B cell (primary cell): ENCODE measurements around the gene PLPP4. TPM values are rescaled to one million over a fixed set of nuclear protein-coding genes. Genes with fewer than 3 reads are reported as not detected.

Experiments used
- ATAC-seq: fragments of 200-7000 bp; cut with Tn5 transposase; one replicate; pipeline ENCODE4 v1.10.0; 2021; ENCODE audit warnings: low read depth, mild to moderate bottlenecking, moderate number of reproducible peaks, moderate library complexity
- CTCF ChIA-PET: fragments of 350-600 bp; sonication (Branson Sonifier 250); formaldehyde crosslinking; loops from one replicate; lab custom pipeline; 2021; ENCODE audit warnings: antibody characterized with exemption, inconsistent platforms; lab: Charles Lee
- POLR2A ChIA-PET: fragments of 350-600 bp; sonication (Branson Sonifier 250); formaldehyde crosslinking; loops from one replicate; lab custom pipeline; 2021; ENCODE audit warnings: antibody characterized with exemption; lab: Charles Lee
- DNase-seq: peaks from one replicate; pipeline ENCODE4 v3.0.0; 2013
- H2AFZ ChIP-seq: 2 replicates; pipeline ENCODE4 v1.6.1; 2012; ENCODE audit warnings: mild to moderate bottlenecking, low read depth, low read length; ENCODE audit not compliant: insufficient read depth, poor library complexity, severe bottlenecking
- H3K27ac ChIP-seq, 2 donors: 1 replicate in 1 of 2; 2 replicates in 1 of 2; pipeline ENCODE4 v1.5.1; 2012 to 2013; ENCODE audit warnings: low read length in 2 of 2, mild to moderate bottlenecking in 2 of 2, moderate library complexity in 1 of 2
- H3K27me3 ChIP-seq, 4 experiments: fragments of 200-600 bp in 1 of 4; sonication (generic) in 1 of 4; replicated peaks in 1 of 4; 1 replicate in 2 of 4; 2 replicates in 2 of 4; pipeline versions ENCODE4 v1.6.1 to v1.7.0; 2013 to 2016; ENCODE audit warnings: low read length in 3 of 4, mild to moderate bottlenecking in 2 of 4, mixed read lengths in 1 of 4, moderate library complexity in 1 of 4; ENCODE audit not compliant: insufficient read depth in 4 of 4, control insufficient read depth in 3 of 4; ENCODE audit errors: control extremely low read depth in 1 of 4
- H3K36me3 ChIP-seq, 2 experiments: replicated peaks in 1 of 2; 1 replicate in 1 of 2; 2 replicates in 1 of 2; pipeline versions ENCODE4 v1.6.1 to v1.7.1; 2013; ENCODE audit warnings: low read length in 1 of 2; ENCODE audit not compliant: insufficient read depth in 2 of 2, control insufficient read depth in 1 of 2; ENCODE audit errors: control extremely low read depth in 1 of 2, extremely low read depth in 1 of 2
- H3K4me1 ChIP-seq, 2 donors: fragments of 200-600 bp in 1 of 2; sonication (generic) in 1 of 2; 1 replicate in 1 of 2; 2 replicates in 1 of 2; pipeline versions ENCODE4 v1.5.1 to v1.6.1; 2013 to 2017; ENCODE audit warnings: low read length in 2 of 2; ENCODE audit not compliant: control insufficient read depth in 2 of 2, insufficient read depth in 2 of 2
- H3K4me2 ChIP-seq: replicated peaks from 2 replicates; pipeline ENCODE3; 2012; ENCODE audit warnings: mild to moderate bottlenecking, low read depth, low read length; ENCODE audit not compliant: poor library complexity, severe bottlenecking
- H3K4me3 ChIP-seq, 5 experiments: fragments of 200-600 bp in 1 of 5; sonication (generic) in 1 of 5; 1 replicate in 3 of 5; 2 replicates in 2 of 5; pipeline versions ENCODE4 v1.5.1 to v1.7.0; 2011 to 2016; ENCODE audit warnings: low read length in 4 of 5, mild to moderate bottlenecking in 4 of 5, low read depth in 2 of 5, control low read depth in 1 of 5, moderate library complexity in 1 of 5; ENCODE audit not compliant: insufficient read depth in 1 of 5; ENCODE audit errors: control extremely low read depth in 1 of 5, extremely low read depth in 1 of 5
- H3K79me2 ChIP-seq: fragments of 200-600 bp; sonication (generic); one replicate; pipeline ENCODE4 v1.6.0; 2016; ENCODE audit warnings: low read length; ENCODE audit not compliant: control insufficient read depth, insufficient read depth
- H3K9ac ChIP-seq: fragments of 200-600 bp; sonication (generic); 2 replicates; pipeline ENCODE4 v1.6.1; 2017; ENCODE audit warnings: mild to moderate bottlenecking, low read length, moderate library complexity
- H3K9me3 ChIP-seq, 3 donors: one replicate each; pipeline versions ENCODE4 v1.6.1 to v1.7.1; 2013; ENCODE audit warnings: low read length in 2 of 3; ENCODE audit not compliant: control insufficient read depth in 2 of 3, insufficient read depth in 1 of 3; ENCODE audit errors: control extremely low read depth in 1 of 3
- H4K20me1 ChIP-seq: 2 replicates; pipeline ENCODE4 v1.6.0; 2012; ENCODE audit warnings: mild to moderate bottlenecking, low read length; ENCODE audit not compliant: insufficient read depth, control insufficient read depth, poor library complexity, severe bottlenecking
- H3K27ac Mint-ChIP-seq: one replicate; pipeline ENCODE4 v1.8.0; 2021; ENCODE audit warnings: mixed read lengths
- H3K27me3 Mint-ChIP-seq: one replicate; pipeline ENCODE4 v1.8.0; 2021; ENCODE audit warnings: mixed read lengths
- H3K4me1 Mint-ChIP-seq: one replicate; pipeline ENCODE4 v1.8.0; 2021; ENCODE audit warnings: mixed read lengths
- H3K4me3 Mint-ChIP-seq: one replicate; pipeline ENCODE4 v1.8.0; 2021; ENCODE audit warnings: mixed read lengths
- H3K9me3 Mint-ChIP-seq: one replicate; pipeline ENCODE4 v1.8.0; 2022; ENCODE audit warnings: mixed read lengths; ENCODE audit not compliant: insufficient read depth
- EZH2 ChIP-seq: IDR thresholded peaks from 2 replicates; pipeline ENCODE4 v1.6.1; 2012; ENCODE audit warnings: borderline replicate concordance, low read depth, mild to moderate bottlenecking, moderate library complexity, low read length; ENCODE audit not compliant: insufficient read depth, poor library complexity, severe bottlenecking
- WGBS: methylation state at CpG from one replicate; pipeline ENCODE4 v1.1.5; 2013; ENCODE audit warnings: missing lambda C conversion rate; ENCODE audit not compliant: insufficient coverage; 5-methylcytosine and 5-hydroxymethylcytosine counted together
- intact Hi-C: fragments of 100-400 bp; cut with micrococcal nuclease; formaldehyde crosslinking; loops from one replicate; pipeline ENCODE4 v1.10.0; 2022
- polyA plus RNA-seq: library from polyadenylated mRNA; depleted of rRNA; stranded (reverse); fragments of >200 nt; gene quantifications from 2 replicates; pipeline ENCODE4 v1.2.3, GENCODE V29; 2012
- total RNA-seq, 2 donors: library from RNA; stranded (reverse); fragments of 120-200 nt in 1 of 2; gene quantifications; 1 replicate in 1 of 2; 2 replicates in 1 of 2; pipeline versions ENCODE4 v1.2.3 to v1.2.4, GENCODE V29; 2013 to 2022
- TF ChIP-seq, protein P1 (sequence below): fragments of 200-600 bp; IDR thresholded peaks from one replicate; pipeline ENCODE4 v1.8.0; 2022; ENCODE audit warnings: antibody characterized with exemption, mild to moderate bottlenecking

The PLPP4 gene
- total and polyA plus RNA-seq, 2 donors (not counting 1 experiment from before 2014, with no cell fraction given), result not detected

GRCh38 chr10:120437541-120437940 lies 19.5 kb upstream of the PLPP4 start:
- H3K27ac ChIP-seq, result no peak overlapping the region
- no peak overlapping the region for H3K4me2 ChIP-seq
- no peak overlapping the region for H3K9ac ChIP-seq
- H3K36me3 ChIP-seq, result no peaks in the 10 kb centered on the region
- H3K4me3 Mint-ChIP-seq, result no peak overlapping the region
- intact Hi-C loops, result no loop called here
- DNase-seq, result no peak
- no peak overlapping the region for H3K27ac Mint-ChIP-seq
- no peak overlapping the region for H3K4me3 ChIP-seq
- H4K20me1 ChIP-seq, result no peaks in the 10 kb centered on the region
- WGBS, result no CpG with 5 or more reads among the region's 2 CpGs
- ChIA-PET CTCF (no interaction called here), POLR2A (no interaction called here)
- peaks cover 6% of the 10 kb centered on the region for H3K27me3 Mint-ChIP-seq
- no peaks in the 10 kb centered on the region for H3K9me3 ChIP-seq
- no peaks in the 10 kb centered on the region for H3K4me1 ChIP-seq
- TF ChIP-seq EZH2, result no peak
- TF ChIP-seq, protein P1, sequence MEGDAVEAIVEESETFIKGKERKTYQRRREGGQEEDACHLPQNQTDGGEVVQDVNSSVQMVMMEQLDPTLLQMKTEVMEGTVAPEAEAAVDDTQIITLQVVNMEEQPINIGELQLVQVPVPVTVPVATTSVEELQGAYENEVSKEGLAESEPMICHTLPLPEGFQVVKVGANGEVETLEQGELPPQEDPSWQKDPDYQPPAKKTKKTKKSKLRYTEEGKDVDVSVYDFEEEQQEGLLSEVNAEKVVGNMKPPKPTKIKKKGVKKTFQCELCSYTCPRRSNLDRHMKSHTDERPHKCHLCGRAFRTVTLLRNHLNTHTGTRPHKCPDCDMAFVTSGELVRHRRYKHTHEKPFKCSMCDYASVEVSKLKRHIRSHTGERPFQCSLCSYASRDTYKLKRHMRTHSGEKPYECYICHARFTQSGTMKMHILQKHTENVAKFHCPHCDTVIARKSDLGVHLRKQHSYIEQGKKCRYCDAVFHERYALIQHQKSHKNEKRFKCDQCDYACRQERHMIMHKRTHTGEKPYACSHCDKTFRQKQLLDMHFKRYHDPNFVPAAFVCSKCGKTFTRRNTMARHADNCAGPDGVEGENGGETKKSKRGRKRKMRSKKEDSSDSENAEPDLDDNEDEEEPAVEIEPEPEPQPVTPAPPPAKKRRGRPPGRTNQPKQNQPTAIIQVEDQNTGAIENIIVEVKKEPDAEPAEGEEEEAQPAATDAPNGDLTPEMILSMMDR, result no peak
- no peaks in the 10 kb centered on the region for H3K79me2 ChIP-seq
- H3K9me3 Mint-ChIP-seq, result no peaks in the 10 kb centered on the region
- no peaks in the 10 kb centered on the region for H3K4me1 Mint-ChIP-seq
- ATAC-seq, result no peak
- no peaks in the 10 kb centered on the region for H3K27me3 ChIP-seq
- no peak overlapping the region for H2AFZ ChIP-seq

DNA sequence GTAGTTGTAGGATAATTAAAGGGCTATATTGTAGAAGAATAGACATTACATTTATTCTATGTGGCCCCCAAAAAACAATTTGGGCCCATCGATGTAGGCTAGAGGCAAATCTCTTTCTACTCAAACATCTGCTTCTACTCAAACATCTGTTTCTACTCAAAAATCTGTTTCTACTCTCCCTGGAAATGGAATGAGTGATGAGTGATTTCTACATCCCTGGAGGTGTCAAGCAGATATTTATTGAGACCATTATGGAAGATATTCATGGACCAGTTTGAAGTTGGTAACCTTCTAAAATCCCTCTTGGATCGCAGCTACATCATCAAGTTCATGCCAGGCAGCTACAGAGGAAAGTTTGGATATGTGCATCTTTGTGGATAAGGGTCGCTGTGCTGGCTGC lies 5.1 kb upstream of the PLPP4 start:
- H4K20me1 ChIP-seq, result no peaks in the 10 kb centered on the region
- ATAC-seq, result no peak
- Mint-ChIP-seq H3K27ac (no peak overlapping the region), H3K9me3 (no peaks in the 10 kb centered on the region), H3K4me3 (no peak overlapping the region), H3K4me1 (peaks cover 2% of the 10 kb centered on the region), H3K27me3 (peaks cover 18% of the 10 kb centered on the region)
- H3K4me1 ChIP-seq, result no peaks in the 10 kb centered on the region
- ChIA-PET POLR2A (no interaction called here), CTCF (no interaction called here)
- TF ChIP-seq, protein P1, result no peak
- no peak for TF ChIP-seq EZH2
- H3K9ac ChIP-seq, result no peak overlapping the region
- 92% methylated on average over 2 of the region's 3 CpGs for WGBS
- no peak overlapping the region for H3K27ac ChIP-seq
- no peak overlapping the region for H2AFZ ChIP-seq
- H3K79me2 ChIP-seq, result no peaks in the 10 kb centered on the region
- no peaks in the 10 kb centered on the region for H3K9me3 ChIP-seq
- peaks cover 0 to 16% (median 1%) of the 10 kb centered on the region in 4 experiments for H3K27me3 ChIP-seq
- H3K4me2 ChIP-seq, result no peak overlapping the region
- DNase-seq, result no peak
- H3K4me3 ChIP-seq, result no peak overlapping the region
- H3K36me3 ChIP-seq, result no peaks in the 10 kb centered on the region
- intact Hi-C loops, result no loop called here
